HUES64 (cell line): Measurements from ENCODE around the gene SEL1L3.
"Not testable (repeated sequence)": the region's sequence is repeated elsewhere in the genome, so short reads cannot be mapped to it uniquely, and the experiment has no call there.

ENCODE experiments used
- H3K27ac ChIP-seq: 2 replicates; pipeline ENCODE4 v1.7.0; 2013; ENCODE audit warnings: low read depth, low read length, inconsistent platforms
- H3K27me3 ChIP-seq: 2 replicates; pipeline ENCODE4 v1.6.1; 2013; ENCODE audit warnings: mild to moderate bottlenecking, low read length; ENCODE audit not compliant: insufficient read depth
- H3K36me3 ChIP-seq: 2 replicates; pipeline ENCODE4 v1.6.1; 2013; ENCODE audit warnings: mild to moderate bottlenecking, low read length; ENCODE audit not compliant: insufficient read depth
- H3K4me1 ChIP-seq: 2 replicates; pipeline ENCODE4 v1.6.1; 2013; ENCODE audit warnings: mild to moderate bottlenecking, low read length, moderate library complexity; ENCODE audit not compliant: insufficient read depth
- H3K4me3 ChIP-seq: 2 replicates; pipeline ENCODE4 v1.5.1; 2013; ENCODE audit warnings: mild to moderate bottlenecking, low read length, moderate library complexity
- H3K9ac ChIP-seq: 2 replicates; pipeline ENCODE4 v1.6.1; 2013; ENCODE audit warnings: mild to moderate bottlenecking, low read depth, low read length
- H3K9me3 ChIP-seq: 2 replicates; pipeline ENCODE4 v1.6.1; 2013; ENCODE audit warnings: low read depth, low read length; ENCODE audit not compliant: insufficient read depth
- WGBS: fragments of 150-250, 120-280 bp; methylation state at CpG from one replicate; pipeline ENCODE4 v1.1.7; 2013; ENCODE audit warnings: missing lambda C conversion rate; 5-methylcytosine and 5-hydroxymethylcytosine counted together

SEL1L3 gene

DNA sequence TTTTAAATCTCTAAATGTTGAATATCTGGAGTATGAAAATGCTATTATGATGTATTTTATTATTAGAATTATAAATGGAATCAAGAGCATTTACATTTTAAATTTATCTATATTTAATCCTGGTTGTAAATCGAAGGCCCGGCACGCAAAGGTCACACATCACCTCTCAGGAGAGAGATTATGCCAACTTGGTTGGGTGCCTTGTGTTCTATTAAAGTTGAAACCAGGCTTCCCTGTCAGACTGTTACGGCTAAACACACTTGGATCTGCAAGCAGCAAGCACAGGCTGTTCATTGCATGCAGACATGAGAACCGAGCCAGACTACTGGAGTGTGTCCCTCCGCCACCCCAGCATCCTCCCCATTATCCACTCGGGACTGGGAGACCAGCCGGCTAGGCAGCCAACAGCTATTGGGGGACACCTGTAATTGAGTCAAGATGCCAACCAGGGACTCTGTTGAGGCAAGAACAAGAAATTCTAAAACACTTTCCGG lies 16.4 kb upstream of the SEL1L3 start:
- Histone ChIP-seq H3K4me3 (no peak overlapping the region), H3K36me3 (no peaks in the 10 kb centered on the region), H3K27ac (no peak overlapping the region), H3K9ac (no peak overlapping the region), H3K9me3 (no peaks in the 10 kb centered on the region), H3K27me3 (no peaks in the 10 kb centered on the region), H3K4me1 (no peaks in the 10 kb centered on the region; the same call in 1 of the 2 replicates)
- 88% methylated on average over 9 of the region's 9 CpGs for WGBS

DNA sequence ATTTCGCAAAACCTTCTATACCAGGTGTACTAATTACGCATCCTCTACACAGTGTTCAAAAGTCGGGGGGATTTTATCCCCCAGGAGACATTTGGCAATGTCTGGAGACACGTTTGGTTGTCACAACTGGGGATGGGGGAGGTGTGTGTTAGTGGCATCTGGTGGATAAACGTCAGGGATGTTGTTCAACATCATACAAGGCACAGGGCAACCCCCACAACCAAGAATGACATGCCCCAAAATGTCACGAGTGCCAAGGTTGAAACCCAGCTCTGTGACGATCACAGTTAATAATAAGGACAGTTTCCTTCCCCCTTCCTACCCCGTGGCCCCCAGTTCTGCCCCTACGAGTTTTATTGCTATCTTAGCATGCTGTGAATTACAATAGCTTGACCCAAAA lies 15.9 kb upstream of the SEL1L3 start:
- Histone ChIP-seq H3K27me3 (no peaks in the 10 kb centered on the region), H3K9ac (no peak overlapping the region), H3K9me3 (no peaks in the 10 kb centered on the region), H3K4me1 (no peaks in the 10 kb centered on the region), H3K27ac (no peak overlapping the region), H3K4me3 (no peak overlapping the region), H3K36me3 (no peaks in the 10 kb centered on the region)
- WGBS, result 81% methylated on average over 9 of the region's 9 CpGs

DNA sequence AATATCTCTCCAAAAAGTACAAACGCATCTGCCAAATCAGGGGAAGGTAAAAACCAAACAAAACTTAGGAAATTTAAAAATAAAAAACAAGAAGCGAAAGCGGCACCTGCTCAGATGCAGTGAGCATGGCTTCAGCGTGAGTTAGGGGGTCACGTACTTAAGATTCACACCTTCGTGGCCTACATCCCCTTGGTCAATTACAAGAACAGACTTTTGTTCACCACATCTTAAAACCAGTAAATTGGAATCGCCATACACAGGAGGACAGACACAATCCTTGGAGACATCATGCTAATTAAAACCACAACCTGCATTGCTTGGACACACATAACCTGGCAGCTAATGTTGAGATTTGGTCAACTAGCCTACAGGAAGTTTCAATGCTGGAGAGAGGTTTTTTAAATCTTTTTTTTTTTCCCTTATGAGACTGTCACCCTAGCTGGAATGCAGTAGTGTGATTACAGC lies 12.5 kb upstream of the SEL1L3 start:
- Histone ChIP-seq H3K36me3 (no peaks in the 10 kb centered on the region), H3K27ac (no peak overlapping the region), H3K9ac (no peak overlapping the region), H3K9me3 (no peaks in the 10 kb centered on the region), H3K4me1 (no peaks in the 10 kb centered on the region), H3K27me3 (no peaks in the 10 kb centered on the region), H3K4me3 (no peak overlapping the region)
- 96% methylated on average over 7 of the region's 7 CpGs for WGBS

DNA sequence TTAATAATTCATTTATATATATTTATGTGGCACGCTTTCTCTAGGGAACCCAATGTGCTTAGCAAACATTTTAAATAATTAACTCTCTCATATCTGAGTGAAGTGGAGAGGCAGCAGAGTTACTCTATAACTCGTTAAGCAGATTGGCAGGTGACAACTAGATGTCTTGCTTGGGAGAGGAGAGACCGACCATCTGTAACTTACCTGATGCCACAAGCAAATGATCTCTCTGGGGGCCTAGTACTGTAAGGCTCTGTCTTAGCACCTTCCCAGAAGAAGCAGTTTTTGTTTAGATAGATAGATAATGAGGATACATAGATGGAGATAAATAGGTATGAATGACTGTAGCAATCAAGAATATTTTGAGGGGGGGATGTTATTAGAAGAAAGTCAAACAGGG lies 11.9 kb upstream of the SEL1L3 start:
- Histone ChIP-seq H3K27ac (no peak overlapping the region), H3K9me3 (no peaks in the 10 kb centered on the region), H3K27me3 (no peaks in the 10 kb centered on the region), H3K4me3 (no peak overlapping the region), H3K4me1 (no peaks in the 10 kb centered on the region), H3K36me3 (no peaks in the 10 kb centered on the region), H3K9ac (no peak overlapping the region)
- WGBS, result 89% methylated on average over 2 of the region's 3 CpGs

DNA sequence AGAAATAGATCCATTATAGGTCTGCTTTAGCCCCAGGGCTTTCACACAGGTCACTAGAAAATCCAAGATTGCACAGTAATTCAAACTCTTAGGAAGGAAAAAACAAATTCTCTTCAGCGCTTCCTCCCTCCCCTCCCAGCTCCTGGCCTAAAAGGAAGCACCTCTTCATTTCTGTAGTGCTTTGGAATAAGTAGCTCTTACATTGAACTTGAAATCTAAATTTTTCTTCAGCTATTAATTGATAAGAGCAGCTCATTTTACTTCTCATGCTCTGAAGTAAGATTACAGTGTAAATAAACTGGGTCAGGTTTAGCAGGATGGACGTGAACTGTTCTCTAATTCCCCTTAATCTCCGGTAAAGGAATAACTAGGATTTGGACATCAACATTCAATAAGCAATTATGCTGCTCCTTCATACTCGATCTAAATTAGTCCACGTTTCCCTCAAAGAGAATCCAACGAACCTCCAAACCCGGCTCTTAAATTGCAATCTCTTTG lies 10.9 kb upstream of the SEL1L3 start:
- Histone ChIP-seq H3K27ac (no peak overlapping the region), H3K9ac (no peak overlapping the region), H3K27me3 (no peaks in the 10 kb centered on the region), H3K4me1 (no peaks in the 10 kb centered on the region), H3K36me3 (no peaks in the 10 kb centered on the region), H3K9me3 (no peaks in the 10 kb centered on the region), H3K4me3 (no peak overlapping the region)
- 93% methylated on average over 6 of the region's 7 CpGs for WGBS

DNA sequence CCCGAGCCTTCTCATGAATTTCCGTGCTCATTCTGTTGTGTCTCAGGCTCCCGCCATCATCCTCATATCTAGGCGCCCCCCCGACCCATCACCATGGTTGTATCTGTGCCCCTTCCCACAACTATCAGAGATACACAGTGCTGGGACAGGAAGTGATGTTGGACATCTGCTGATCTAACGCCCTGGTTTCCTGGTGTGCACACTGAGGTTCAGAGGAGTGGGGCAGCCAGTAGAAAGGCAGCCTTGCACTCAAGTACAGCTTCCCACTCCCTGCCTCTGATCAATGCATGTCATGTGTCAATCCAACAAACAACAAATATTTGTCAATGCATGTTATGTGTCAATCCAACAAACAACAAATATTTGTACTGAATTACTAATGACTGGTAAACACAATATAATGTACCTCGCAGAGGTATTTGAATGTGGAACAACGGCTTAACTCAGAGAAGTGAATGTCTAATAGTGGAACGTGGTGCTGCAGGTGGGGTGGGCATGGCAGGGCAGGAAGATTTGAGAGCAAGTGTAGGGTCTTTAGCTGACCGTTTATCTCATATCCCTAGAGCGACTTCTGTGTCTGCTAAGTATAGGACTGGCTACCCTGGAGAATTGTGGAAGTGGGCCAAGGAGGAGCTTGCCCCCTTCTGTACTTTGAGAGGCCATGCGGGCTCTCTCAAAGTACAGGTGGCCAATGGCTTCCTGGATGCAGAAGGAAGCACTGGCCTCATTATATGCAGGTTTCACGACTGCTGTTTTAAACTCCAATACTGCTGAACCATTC lies 10.3 kb upstream of the SEL1L3 start:
- Histone ChIP-seq H3K27ac (no peak overlapping the region), H3K9me3 (no peaks in the 10 kb centered on the region), H3K27me3 (no peaks in the 10 kb centered on the region), H3K4me3 (no peak overlapping the region), H3K9ac (no peak overlapping the region), H3K36me3 (no peaks in the 10 kb centered on the region), H3K4me1 (no peaks in the 10 kb centered on the region)
- WGBS, result 94% methylated on average over 13 of the region's 13 CpGs

DNA sequence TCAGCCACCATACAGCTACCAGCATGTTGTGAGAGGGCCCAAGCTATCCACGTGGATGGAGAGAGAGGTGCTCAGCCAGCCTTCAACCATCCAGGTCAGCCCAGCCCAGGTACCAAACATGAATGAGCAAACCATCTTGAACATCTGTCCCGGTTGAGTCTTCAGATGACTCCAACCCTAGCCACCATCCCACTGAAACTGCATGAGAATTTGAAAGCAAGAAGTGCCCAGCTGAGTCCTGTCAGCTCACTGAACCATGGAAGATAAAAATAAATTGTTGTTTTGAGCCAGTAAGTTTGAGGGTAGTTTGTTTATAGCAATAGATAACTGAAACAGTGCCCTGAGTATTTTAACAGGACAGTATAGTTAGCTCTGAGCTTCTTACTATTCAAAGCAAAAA lies 7.3 kb upstream of the SEL1L3 start:
- Histone ChIP-seq H3K27me3 (peaks cover 2% of the 10 kb centered on the region; the same call in 1 of the 2 replicates), H3K27ac (no peak overlapping the region), H3K4me1 (no peaks in the 10 kb centered on the region; the same call in 1 of the 2 replicates), H3K36me3 (no peaks in the 10 kb centered on the region), H3K9me3 (no peaks in the 10 kb centered on the region), H3K9ac (no peak overlapping the region), H3K4me3 (no peak overlapping the region)
- WGBS, result 90% methylated on average over 2 of the region's 2 CpGs

DNA sequence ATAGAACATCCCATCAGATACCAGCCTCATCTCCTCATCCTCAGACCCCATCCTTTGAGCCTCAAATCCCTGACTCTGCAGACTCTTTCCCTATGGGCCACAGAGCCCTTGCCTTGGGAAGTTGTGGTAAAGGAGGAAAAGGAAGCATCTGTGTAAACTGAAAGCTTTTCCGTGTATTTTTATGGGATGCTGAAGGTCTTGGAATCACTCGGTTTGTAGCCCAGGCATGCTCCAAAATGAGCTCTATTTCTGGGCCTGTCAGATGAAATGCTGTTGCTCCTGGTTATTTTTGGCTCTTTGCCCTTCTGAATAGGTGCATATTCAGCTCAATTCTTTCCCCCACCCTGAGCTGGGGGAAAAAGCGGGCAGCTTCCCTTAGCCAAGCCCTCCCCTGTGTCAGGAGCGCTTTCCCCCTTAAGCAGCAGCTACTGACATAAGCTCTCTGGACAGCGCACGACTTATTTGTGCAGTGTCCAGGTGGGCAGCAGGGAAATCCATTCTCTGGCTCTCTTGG lies 5.0 kb upstream of the SEL1L3 start:
- H3K9me3 ChIP-seq, result no peaks in the 10 kb centered on the region
- H3K4me1 ChIP-seq, result no peaks in the 10 kb centered on the region; the same call in 1 of the 2 replicates
- no peak overlapping the region for H3K4me3 ChIP-seq
- no peak overlapping the region for H3K9ac ChIP-seq
- H3K36me3 ChIP-seq, result no peaks in the 10 kb centered on the region
- peaks cover 19% of the 10 kb centered on the region; the same call in 1 of the 2 replicates for H3K27me3 ChIP-seq
- no peak overlapping the region for H3K27ac ChIP-seq
- WGBS, result 86% methylated on average over 6 of the region's 6 CpGs

DNA sequence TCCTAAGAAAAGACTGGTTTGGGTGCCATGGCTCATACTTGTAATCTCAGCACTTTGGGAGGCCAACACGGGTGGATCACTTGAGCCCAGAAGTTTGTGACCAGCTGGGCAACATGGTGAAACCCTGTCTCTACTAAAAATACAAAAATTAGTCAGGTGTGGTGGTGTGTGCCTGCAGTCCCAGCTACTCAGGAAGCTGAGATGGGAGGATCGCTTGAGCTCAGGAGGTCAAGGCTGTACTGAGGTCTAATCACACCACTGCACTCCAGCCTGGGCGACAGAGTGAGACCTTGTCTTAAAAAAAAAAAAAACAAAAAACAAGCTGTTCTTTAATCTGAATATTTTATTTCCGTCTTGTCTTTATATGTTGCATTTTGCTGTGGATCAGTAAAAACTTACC lies 3.6 kb upstream of the SEL1L3 start:
- H3K27ac ChIP-seq, H3K9me3 ChIP-seq, H3K4me3 ChIP-seq, H3K9ac ChIP-seq, H3K36me3 ChIP-seq, H3K4me1 ChIP-seq: not testable (repeated sequence)
- H3K27me3 ChIP-seq, result peaks cover 25% of the 10 kb centered on the region; the same call in 1 of the 2 replicates
- 94% methylated on average over 4 of the region's 4 CpGs for WGBS

DNA sequence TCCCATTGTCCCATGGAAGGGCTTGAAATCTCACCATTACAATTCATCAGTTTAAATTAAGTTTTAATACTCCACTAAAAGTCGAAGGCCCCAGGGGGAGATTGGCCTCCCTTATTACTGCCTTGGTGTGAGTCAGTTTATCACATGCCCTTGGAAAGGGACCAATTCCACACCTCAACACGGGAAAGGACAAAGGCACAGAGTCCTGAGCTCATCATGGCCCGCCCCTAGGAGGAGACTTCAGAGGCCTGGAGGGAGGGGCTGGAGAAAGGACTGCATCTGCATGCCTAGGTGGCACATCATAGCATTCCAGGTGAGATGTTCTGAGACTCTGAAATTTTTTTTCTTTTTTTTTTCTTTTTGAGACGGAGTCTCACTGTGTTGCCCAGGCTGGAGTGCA lies 2.8 kb upstream of the SEL1L3 start:
- H3K4me3 ChIP-seq, result no peak overlapping the region
- H3K36me3 ChIP-seq, result no peaks in the 10 kb centered on the region
- H3K9ac ChIP-seq, result no peak overlapping the region
- 63% methylated on average over 4 of the region's 4 CpGs for WGBS
- H3K27ac ChIP-seq, result no peak overlapping the region
- peaks cover 13% of the 10 kb centered on the region for H3K4me1 ChIP-seq
- H3K27me3 ChIP-seq, result peaks cover 29% of the 10 kb centered on the region; the same call in 1 of the 2 replicates
- no peaks in the 10 kb centered on the region for H3K9me3 ChIP-seq

DNA sequence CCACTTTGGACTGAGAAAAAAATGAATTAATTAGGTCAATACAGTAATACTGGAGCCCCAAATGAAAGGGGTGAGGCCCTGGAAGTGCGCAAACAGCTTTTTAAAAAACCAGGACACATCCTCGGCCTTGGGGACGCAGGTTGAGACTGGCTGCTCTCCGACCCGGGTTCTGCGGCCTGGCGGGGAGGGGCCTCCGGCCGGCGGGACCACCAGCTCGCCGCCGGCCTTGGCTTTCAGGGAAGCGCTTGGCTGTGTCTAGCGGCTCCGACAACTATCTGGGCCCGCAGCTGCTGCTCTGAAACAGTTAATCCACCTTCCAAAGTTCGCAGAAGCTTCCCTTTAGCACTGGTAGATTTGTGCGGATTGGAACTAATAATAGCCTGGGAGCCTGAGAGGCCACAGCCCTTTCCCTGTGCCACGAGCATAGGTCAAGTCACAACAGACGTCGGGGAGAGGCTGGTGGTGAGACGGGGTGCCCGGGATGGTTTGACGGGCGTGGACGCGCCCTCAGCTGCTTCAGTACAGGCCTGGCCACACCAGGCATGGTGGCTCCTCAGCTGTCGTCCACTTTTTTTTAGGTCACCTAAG lies 1.1 kb upstream of the SEL1L3 start:
- no peaks in the 10 kb centered on the region for H3K36me3 ChIP-seq
- H3K9ac ChIP-seq, result peak overlapping the region; percentile 77
- peak overlapping the region; percentile 78 for H3K4me3 ChIP-seq
- 31% methylated on average over 29 of the region's 29 CpGs for WGBS
- H3K27ac ChIP-seq, result peak overlapping the region; percentile 71; the same call in 1 of the 2 replicates
- H3K27me3 ChIP-seq, result peaks cover 29% of the 10 kb centered on the region; the same call in 1 of the 2 replicates
- H3K4me1 ChIP-seq, result peaks cover 26% of the 10 kb centered on the region
- H3K9me3 ChIP-seq, result no peaks in the 10 kb centered on the region
